Keratinocyte (primary cell): Measurements from ENCODE around the gene KRTAP4-16. TPM values are rescaled to one million over a fixed set of nuclear protein-coding genes. Genes with fewer than 3 reads are reported as not detected.
A peak's percentile ranks its signal among the peaks of the same experiment; 100 is the strongest.
"Not testable (repeated sequence)": the region's sequence is repeated elsewhere in the genome, so short reads cannot be mapped to it uniquely, and the experiment has no call there.

Experiments used
- DNase-seq: peaks from one replicate; pipeline ENCODE4 v3.0.0-alpha.2; 2011; ENCODE audit warnings: low read depth, missing footprints, low spot score
- FAIRE-seq: peaks from 2 replicates; lab custom pipeline; 2011; peaks lifted over from hg19 to GRCh38; lab: Jason Lieb, UNC
- H2AFZ ChIP-seq: 2 replicates; pipeline ENCODE4 v1.6.0; 2012; ENCODE audit warnings: low read length, control low read depth, inconsistent platforms; ENCODE audit not compliant: control insufficient read depth
- H3K27ac ChIP-seq: 2 replicates; pipeline ENCODE4 v1.5.1; 2011; ENCODE audit warnings: low read length; ENCODE audit not compliant: control insufficient read depth, insufficient read depth
- H3K27me3 ChIP-seq: 3 replicates; pipeline ENCODE4 v1.6.0; 2011; ENCODE audit warnings: low read length; ENCODE audit not compliant: control insufficient read depth, insufficient read depth; ENCODE audit errors: extremely low read depth
- H3K36me3 ChIP-seq, 2 experiments: 2 replicates in 1 of 2; 3 replicates in 1 of 2; pipeline ENCODE4 v1.5.1; 2011; ENCODE audit warnings: low read length in 2 of 2, mild to moderate bottlenecking in 1 of 2; ENCODE audit not compliant: control insufficient read depth in 2 of 2, insufficient read depth in 2 of 2; ENCODE audit errors: extremely low read depth in 1 of 2
- H3K4me1 ChIP-seq: 3 replicates; pipeline ENCODE4 v1.5.1; 2011; ENCODE audit warnings: low read length; ENCODE audit not compliant: control insufficient read depth, insufficient read depth; ENCODE audit errors: extremely low read depth
- H3K4me2 ChIP-seq: 3 replicates; pipeline ENCODE4 v1.6.0; 2011; ENCODE audit warnings: low read depth, low read length; ENCODE audit not compliant: control insufficient read depth, insufficient read depth; ENCODE audit errors: extremely low read depth
- H3K4me3 ChIP-seq, 3 experiments: fragments of 200-600 bp in 1 of 3; sonication (generic) in 1 of 3; 2 replicates in 2 of 3; 3 replicates in 1 of 3; pipeline ENCODE4 v1.5.1; 2011 to 2016; ENCODE audit warnings: low read length in 3 of 3, mild to moderate bottlenecking in 3 of 3, control low read depth in 2 of 3, inconsistent platforms in 1 of 3, low read depth in 1 of 3, mixed read lengths in 1 of 3, mixed run types in 1 of 3, moderate library complexity in 1 of 3; ENCODE audit not compliant: control insufficient read depth in 2 of 3, insufficient read depth in 2 of 3; ENCODE audit errors: extremely low read depth in 1 of 3
- H3K79me2 ChIP-seq: 2 replicates; pipeline ENCODE4 v1.6.0; 2012; ENCODE audit warnings: low read length; ENCODE audit not compliant: control insufficient read depth, insufficient read depth
- H3K9ac ChIP-seq: 3 replicates; pipeline ENCODE4 v1.6.0; 2011; ENCODE audit warnings: low read length; ENCODE audit not compliant: control insufficient read depth, insufficient read depth; ENCODE audit errors: extremely low read depth
- H3K9me1 ChIP-seq: 3 replicates; pipeline ENCODE4 v1.6.0; 2011; ENCODE audit warnings: low read length; ENCODE audit not compliant: control insufficient read depth, insufficient read depth; ENCODE audit errors: extremely low read depth
- H3K9me3 ChIP-seq: 2 replicates; pipeline ENCODE4 v1.5.1; 2012; ENCODE audit warnings: low read depth, low read length; ENCODE audit not compliant: control insufficient read depth
- H4K20me1 ChIP-seq: 3 replicates; pipeline ENCODE4 v1.6.0; 2011; ENCODE audit warnings: low read length; ENCODE audit not compliant: control insufficient read depth, insufficient read depth; ENCODE audit errors: extremely low read depth
- CTCF ChIP-seq, 3 experiments: IDR thresholded peaks in 1 of 3; conservative IDR thresholded peaks in 1 of 3; optimal IDR thresholded peaks in 1 of 3; 2 replicates in 2 of 3; 3 replicates in 1 of 3; pipeline versions ENCODE3 to v1.5.1; 2011; ENCODE audit warnings: low read length in 3 of 3, mild to moderate bottlenecking in 3 of 3, moderate library complexity in 2 of 3, control low read depth in 1 of 3, inconsistent platforms in 1 of 3; ENCODE audit not compliant: insufficient read depth in 2 of 3; ENCODE audit errors: extremely low read depth in 1 of 3
- EZH2 ChIP-seq: IDR thresholded peaks from one replicate; pipeline ENCODE4 v1.6.1; 2012; ENCODE audit warnings: inconsistent platforms, mild to moderate bottlenecking, low read length, moderate library complexity
- dilution Hi-C: fragments of 300-500 bp; cut with MboI; formaldehyde crosslinking; loops from one replicate; pipeline ENCODE4 v1.7.0; 2020; ENCODE audit warnings: low sequenced_read_pairs; ENCODE audit not compliant: extremely low pct_ligation_motif_present
- polyA plus RNA-seq, 5 experiments: library from polyadenylated mRNA; depleted of rRNA in 3 of 5; stranded (reverse) in 3 of 5; stranded (forward) in 1 of 5; unstranded in 1 of 5; fragments of >200 nt; gene quantifications; 1 replicate in 1 of 5; 2 replicates in 3 of 5; 3 replicates in 1 of 5; pipeline versions ENCODE4 v1.2.1 to v1.2.3, GENCODE V29; 2011 to 2012; ENCODE audit warnings: missing spikeins in 2 of 5, low read depth in 1 of 5, low replicate concordance in 1 of 5

Gene KRTAP4-16
- polyA plus RNA-seq, 1 donor (not counting 4 experiments of a cell fraction or from before 2014, with no cell fraction given): not detected

GRCh38 chr17:41107941-41108450, 6.0 kb upstream of the KRTAP4-16 start:
- Histone ChIP-seq H3K9me1 (no peaks in the 10 kb centered on the region), H3K36me3 (no peaks in the 10 kb centered on the region), H3K79me2 (no peaks in the 10 kb centered on the region), H3K9me3 (no peaks in the 10 kb centered on the region), H3K4me3 (no peak overlapping the region), H3K27ac (no peak overlapping the region), H3K4me2 (no peak overlapping the region), H3K4me1 (peaks cover 13% of the 10 kb centered on the region), H2AFZ (no peak overlapping the region), H3K27me3 (no peaks in the 10 kb centered on the region), H3K9ac (no peak overlapping the region), H4K20me1 (no peaks in the 10 kb centered on the region)
- FAIRE-seq (no peak), DNase-seq (no peak)
- dilution Hi-C loops: no loop called here
- TF ChIP-seq EZH2: no peak
- no peak for TF ChIP-seq CTCF (optimal IDR thresholded peaks at IDR 0.05 in 1 of 3, IDR thresholded peaks at IDR 0.05 in 1 of 3, conservative IDR thresholded peaks at IDR 0.05 in 1 of 3; ENCODE audit: extremely low read depth in 1 of 3, insufficient read depth in 2 of 3, low read length in 3 of 3)

- H3K9me3 ChIP-seq, H4K20me1 ChIP-seq, DNase-seq, H2AFZ ChIP-seq, dilution Hi-C loops, H3K36me3 ChIP-seq, H3K27ac ChIP-seq, H3K4me3 ChIP-seq, FAIRE-seq, H3K27me3 ChIP-seq, H3K9ac ChIP-seq, H3K9me1 ChIP-seq, H3K79me2 ChIP-seq, H3K4me2 ChIP-seq: not testable (repeated sequence)
- H3K4me1 ChIP-seq: peaks cover 13% of the 10 kb centered on the region
Measured at GRCh38 chr17:41105347-41105746, 3.3 kb upstream of the KRTAP4-16 start, which contains the start of gene KRTAP4-9. Gene KRTAP4-9, plus strand, starts transcription at chr17:41105389. Its CDS starts 0 bp downstream, at chr17:41105389.

GRCh38 chr17:41104386-41105038, 2.5 kb upstream of the KRTAP4-16 start:
- H3K4me2 ChIP-seq, H3K27ac ChIP-seq, H3K27me3 ChIP-seq, H3K36me3 ChIP-seq, H3K9me1 ChIP-seq, H2AFZ ChIP-seq, H3K79me2 ChIP-seq, H3K9me3 ChIP-seq, H3K4me3 ChIP-seq, dilution Hi-C loops, H4K20me1 ChIP-seq, H3K9ac ChIP-seq: not testable (repeated sequence)
- FAIRE-seq (peak; percentile 97), DNase-seq (peak; percentile 44)
- peaks cover 20% of the 10 kb centered on the region for H3K4me1 ChIP-seq
